NCI-H446 (cell line): Measurements from ENCODE around the gene TCF4.

Experiments used
- DNase-seq, 2 experiments: peaks; one replicate each; lab custom pipeline; 2025; lab: John Stamatoyannopoulos, UW

Gene TCF4

GRCh38 chr18:55296115-55296514 lies 291.9 kb downstream of the TCF4 start:
- DNase-seq, result no peak

- no peak for DNase-seq
Measured at GRCh38 chr18:55290898-55291297, 297.1 kb downstream of the TCF4 start.

GRCh38 chr18:55289775-55290174 lies 298.2 kb downstream of the TCF4 start:
- DNase-seq, result no peak

- no peak for DNase-seq
Measured at GRCh38 chr18:55289048-55289447, 298.9 kb downstream of the TCF4 start.

- no peak for DNase-seq
Measured at GRCh38 chr18:55287935-55288868, 299.8 kb downstream of the TCF4 start.

- DNase-seq, result no peak
Measured at GRCh38 chr18:55287149-55287806, 300.7 kb downstream of the TCF4 start.

GRCh38 chr18:55286257-55286825 lies 301.7 kb downstream of the TCF4 start:
- DNase-seq, result no peak

GRCh38 chr18:55284614-55285013 lies 303.4 kb downstream of the TCF4 start:
- no peak for DNase-seq

GRCh38 chr18:55283309-55283708 lies 304.7 kb downstream of the TCF4 start:
- no peak for DNase-seq

GRCh38 chr18:55280503-55280902 lies 307.5 kb downstream of the TCF4 start:
- DNase-seq, result peak; percentile 13 to 75

GRCh38 chr18:55275039-55275901 lies 312.7 kb downstream of the TCF4 start:
- no peak for DNase-seq

- DNase-seq, result no peak
Measured at GRCh38 chr18:55272510-55273243, 315.3 kb downstream of the TCF4 start.

GRCh38 chr18:55269622-55270021 lies 318.4 kb downstream of the TCF4 start:
- DNase-seq, result no peak

- no peak for DNase-seq
Measured at GRCh38 chr18:55268628-55269275, 319.2 kb downstream of the TCF4 start.

GRCh38 chr18:55268151-55268601 lies 319.8 kb downstream of the TCF4 start:
- no peak for DNase-seq

GRCh38 chr18:55266981-55267380 lies 321.0 kb downstream of the TCF4 start:
- DNase-seq, result no peak

GRCh38 chr18:55265984-55266383 lies 322.0 kb downstream of the TCF4 start:
- no peak for DNase-seq

- no peak for DNase-seq
Measured at GRCh38 chr18:55265130-55265675, 322.8 kb downstream of the TCF4 start.

- DNase-seq, result no peak
Measured at GRCh38 chr18:55264108-55264507, 323.9 kb downstream of the TCF4 start.

GRCh38 chr18:55262021-55262560 lies 325.9 kb downstream of the TCF4 start:
- DNase-seq, result no peak
